GM19099 (cell line): ENCODE data around the gene METTL25.

Source experiments
- POLR2A ChIP-seq: IDR thresholded peaks from 3 replicates; pipeline ENCODE4 v1.6.1; 2011; ENCODE audit warnings: low read depth; ENCODE audit not compliant: insufficient read length; ENCODE audit errors: extremely low read depth

Gene METTL25

DNA sequence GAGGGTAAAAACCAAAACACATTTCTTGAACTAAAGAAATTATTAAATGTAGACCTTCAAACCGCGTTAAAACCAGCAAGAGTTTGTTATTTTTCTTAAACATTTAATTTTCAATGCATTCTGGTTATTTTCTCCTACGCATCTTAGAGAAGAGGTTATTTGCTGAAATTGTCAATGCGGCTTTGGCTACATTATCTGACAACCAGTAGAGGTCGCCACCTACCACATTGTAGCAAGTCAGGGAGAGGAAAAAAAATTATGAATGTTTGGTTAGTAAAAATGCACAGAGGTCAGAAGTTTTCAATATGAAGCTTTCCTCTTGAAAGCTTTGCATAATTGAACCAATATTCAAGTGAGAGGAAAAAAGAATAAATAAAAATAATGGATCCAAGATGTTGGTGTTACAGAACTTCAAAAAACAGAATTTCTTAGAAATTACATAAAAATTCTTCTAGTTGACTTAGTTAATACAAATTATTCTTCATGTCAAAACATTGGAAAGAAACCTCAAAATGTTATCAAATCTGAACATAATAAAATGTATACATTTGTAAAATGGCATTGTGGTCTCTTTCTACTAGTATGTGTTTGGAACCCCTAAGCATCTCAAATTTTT lies 168.9 kb downstream of the METTL25 start:
- no peak for TF ChIP-seq POLR2A
